Hepatocyte (in vitro differentiated cells): ENCODE data around the gene PRR12. TPM values are rescaled to one million over a fixed set of nuclear protein-coding genes. Genes with fewer than 3 reads are reported as not detected.

Experiments used
- DNase-seq: peaks from one replicate; pipeline ENCODE4 v3.0.0-alpha.2; 2016; ENCODE audit warnings: low spot score
- H2AFZ ChIP-seq: fragments of 200-600 bp; sonication (generic); 2 replicates; pipeline ENCODE4 v1.6.0; 2016; ENCODE audit warnings: antibody characterized with exemption, mild to moderate bottlenecking
- H3K27ac ChIP-seq: fragments of 200-600 bp; sonication (generic); 2 replicates; pipeline ENCODE4 v1.5.1; 2016; ENCODE audit warnings: mild to moderate bottlenecking
- H3K27me3 ChIP-seq: fragments of 200-600 bp; sonication (generic); 2 replicates; pipeline ENCODE4 v1.6.1; 2016
- H3K36me3 ChIP-seq: fragments of 200-600 bp; sonication (generic); replicated peaks from 2 replicates; pipeline ENCODE4 v1.5.1; 2016; ENCODE audit warnings: low read depth; ENCODE audit not compliant: insufficient read depth
- H3K4me1 ChIP-seq: fragments of 200-600 bp; sonication (generic); 2 replicates; pipeline ENCODE4 v1.5.1; 2016; ENCODE audit warnings: mild to moderate bottlenecking, moderate library complexity; ENCODE audit not compliant: insufficient read depth
- H3K4me2 ChIP-seq: fragments of 200-600 bp; sonication (generic); 2 replicates; pipeline ENCODE4 v1.6.0; 2016
- H3K4me3 ChIP-seq: fragments of 200-600 bp; sonication (generic); 2 replicates; pipeline ENCODE4 v1.5.1; 2016; ENCODE audit warnings: mild to moderate bottlenecking
- H3K79me2 ChIP-seq: fragments of 200-600 bp; sonication (generic); 2 replicates; pipeline ENCODE4 v1.6.0; 2017; ENCODE audit warnings: mild to moderate bottlenecking
- H3K9me2 ChIP-seq: fragments of 200-600 bp; sonication (generic); replicated peaks from 2 replicates; pipeline ENCODE4 v1.6.0; 2017; ENCODE audit warnings: mild to moderate bottlenecking; ENCODE audit not compliant: insufficient read depth
- H3K9me3 ChIP-seq: fragments of 200-600 bp; sonication (generic); 2 replicates; pipeline ENCODE4 v1.5.1; 2016; ENCODE audit warnings: low read depth, mild to moderate bottlenecking
- H4K20me1 ChIP-seq: fragments of 200-600 bp; sonication (generic); 2 replicates; pipeline ENCODE4 v1.6.0; 2016; ENCODE audit warnings: mild to moderate bottlenecking; ENCODE audit not compliant: insufficient read depth, poor library complexity, severe bottlenecking
- EZH2 ChIP-seq: fragments of 200-600 bp; sonication (generic); IDR thresholded peaks from 2 replicates; pipeline ENCODE4 v1.6.1; 2016; ENCODE audit warnings: antibody characterized with exemption, mild to moderate bottlenecking, borderline replicate concordance
- EZH2phosphoT487 ChIP-seq: fragments of 200-600 bp; sonication (generic); IDR thresholded peaks from one replicate; pipeline ENCODE4 v1.6.1; 2018; ENCODE audit warnings: antibody characterized with exemption, mild to moderate bottlenecking, low read depth, moderate library complexity; ENCODE audit not compliant: unreplicated experiment, severe bottlenecking
- WGBS: methylation state at CpG from one replicate; pipeline ENCODE4 v1.1.6; 2016; ENCODE audit warnings: low lambda C conversion rate; ENCODE audit errors: missing lambda C conversion rate; 5-methylcytosine and 5-hydroxymethylcytosine counted together
- polyA plus RNA-seq: library from polyadenylated mRNA; unstranded; fragments of >200 nt; fragmentation: Nextera tagmentation; extraction: Ambion mirVana; gene quantifications from 2 replicates; pipeline ENCODE4 v1.2.1, GENCODE V29; 2016
- total RNA-seq: library from RNA; depleted of rRNA; stranded (reverse); fragments of >200 nt; gene quantifications from 2 replicates; pipeline ENCODE4 v1.2.3, GENCODE V29; 2014
- TF ChIP-seq, protein P1 (sequence below): fragments of 200-600 bp; sonication (generic); IDR thresholded peaks from 2 replicates; pipeline ENCODE4 v1.5.1; 2016; ENCODE audit warnings: antibody characterized with exemption, mild to moderate bottlenecking; ENCODE audit not compliant: poor library complexity

PRR12 gene
- total and polyA plus RNA-seq, 2 experiments from 2014 or later, result 2.7 to 3.7 TPM

DNA sequence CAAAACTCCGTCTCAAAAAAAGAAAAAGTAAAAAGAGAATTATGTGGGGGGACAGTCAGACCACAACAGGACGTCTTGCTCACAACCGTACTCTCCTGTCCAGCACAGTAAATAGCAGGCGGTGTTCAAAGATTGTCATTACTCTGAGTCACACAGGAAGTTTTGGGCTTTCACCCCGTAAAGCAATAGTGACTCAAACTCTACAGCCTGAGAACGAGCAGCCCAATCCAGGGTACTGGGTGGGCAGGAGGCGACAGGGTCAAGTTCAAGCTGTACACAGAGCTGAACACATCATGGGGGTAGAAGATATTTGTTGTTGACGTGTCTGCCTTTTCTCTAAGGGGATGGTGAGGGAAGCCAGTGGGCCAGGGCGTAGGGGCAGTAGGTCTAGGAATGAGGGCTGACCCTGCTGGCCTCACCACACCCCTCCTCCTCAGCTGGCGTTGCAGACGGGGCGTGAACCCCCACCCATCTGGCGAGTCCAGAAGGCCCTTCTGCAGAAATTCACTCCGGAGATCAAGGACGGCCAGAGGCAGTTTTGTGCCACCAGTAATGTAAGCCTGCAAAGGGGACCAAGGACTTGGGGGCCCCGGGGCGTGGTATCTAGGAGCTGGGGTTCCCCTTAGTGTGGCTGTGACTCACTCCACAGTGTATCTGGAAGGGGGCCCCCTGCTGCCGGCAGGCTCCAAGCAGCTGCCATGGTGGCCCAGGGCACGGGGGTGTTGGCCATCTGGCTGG is 23.3 kb downstream of the PRR12 start:
- Histone ChIP-seq H3K79me2 (peaks cover 55% of the 10 kb centered on the region), H2AFZ (no peak overlapping the region), H3K9me2 (no peaks in the 10 kb centered on the region), H4K20me1 (peaks cover 25% of the 10 kb centered on the region), H3K27ac (peak overlapping the region; percentile 79), H3K4me1 (no peaks in the 10 kb centered on the region), H3K36me3 (no peaks in the 10 kb centered on the region), H3K4me3 (no peak overlapping the region), H3K4me2 (peak overlapping the region; percentile 17), H3K9me3 (no peaks in the 10 kb centered on the region), H3K27me3 (no peaks in the 10 kb centered on the region)
- no peak for DNase-seq
- WGBS, result 85% methylated on average over 19 of the region's 19 CpGs
- no peak for TF ChIP-seq EZH2phosphoT487
- no peak for TF ChIP-seq EZH2
- TF ChIP-seq, protein P1, sequence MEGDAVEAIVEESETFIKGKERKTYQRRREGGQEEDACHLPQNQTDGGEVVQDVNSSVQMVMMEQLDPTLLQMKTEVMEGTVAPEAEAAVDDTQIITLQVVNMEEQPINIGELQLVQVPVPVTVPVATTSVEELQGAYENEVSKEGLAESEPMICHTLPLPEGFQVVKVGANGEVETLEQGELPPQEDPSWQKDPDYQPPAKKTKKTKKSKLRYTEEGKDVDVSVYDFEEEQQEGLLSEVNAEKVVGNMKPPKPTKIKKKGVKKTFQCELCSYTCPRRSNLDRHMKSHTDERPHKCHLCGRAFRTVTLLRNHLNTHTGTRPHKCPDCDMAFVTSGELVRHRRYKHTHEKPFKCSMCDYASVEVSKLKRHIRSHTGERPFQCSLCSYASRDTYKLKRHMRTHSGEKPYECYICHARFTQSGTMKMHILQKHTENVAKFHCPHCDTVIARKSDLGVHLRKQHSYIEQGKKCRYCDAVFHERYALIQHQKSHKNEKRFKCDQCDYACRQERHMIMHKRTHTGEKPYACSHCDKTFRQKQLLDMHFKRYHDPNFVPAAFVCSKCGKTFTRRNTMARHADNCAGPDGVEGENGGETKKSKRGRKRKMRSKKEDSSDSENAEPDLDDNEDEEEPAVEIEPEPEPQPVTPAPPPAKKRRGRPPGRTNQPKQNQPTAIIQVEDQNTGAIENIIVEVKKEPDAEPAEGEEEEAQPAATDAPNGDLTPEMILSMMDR, result no peak

DNA sequence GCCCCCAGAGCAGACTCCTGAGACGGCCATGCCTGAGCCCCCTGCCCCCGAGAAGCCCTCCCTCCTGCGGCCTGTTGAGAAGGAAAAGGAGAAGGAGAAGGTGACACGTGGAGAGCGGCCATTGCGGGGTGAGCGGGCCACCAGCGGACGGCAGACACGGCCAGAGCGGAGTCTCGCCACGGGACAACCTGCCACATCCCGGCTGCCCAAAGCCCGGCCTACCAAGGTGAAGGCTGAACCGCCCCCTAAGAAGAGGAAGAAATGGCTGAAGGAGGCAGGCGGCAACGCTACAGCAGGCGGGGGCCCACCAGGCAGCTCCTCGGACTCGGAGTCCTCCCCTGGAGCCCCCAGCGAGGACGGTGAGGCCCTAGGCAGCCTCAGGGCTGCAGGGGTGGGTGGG is 24.9 kb downstream of the PRR12 start:
- H3K79me2 ChIP-seq, result peaks cover 39% of the 10 kb centered on the region
- no peaks in the 10 kb centered on the region for H3K36me3 ChIP-seq
- no peak overlapping the region for H3K4me2 ChIP-seq
- no peak overlapping the region for H2AFZ ChIP-seq
- WGBS, result 98% methylated on average over 23 of the region's 23 CpGs
- no peak for DNase-seq
- no peaks in the 10 kb centered on the region for H3K9me2 ChIP-seq
- H4K20me1 ChIP-seq, result peaks cover 20% of the 10 kb centered on the region
- no peak overlapping the region for H3K27ac ChIP-seq
- no peaks in the 10 kb centered on the region for H3K27me3 ChIP-seq
- no peak overlapping the region for H3K4me3 ChIP-seq
- H3K9me3 ChIP-seq, result no peaks in the 10 kb centered on the region
- TF ChIP-seq, protein P1, result no peak
- TF ChIP-seq EZH2phosphoT487 (no peak), EZH2 (no peak)
- H3K4me1 ChIP-seq, result no peaks in the 10 kb centered on the region

DNA sequence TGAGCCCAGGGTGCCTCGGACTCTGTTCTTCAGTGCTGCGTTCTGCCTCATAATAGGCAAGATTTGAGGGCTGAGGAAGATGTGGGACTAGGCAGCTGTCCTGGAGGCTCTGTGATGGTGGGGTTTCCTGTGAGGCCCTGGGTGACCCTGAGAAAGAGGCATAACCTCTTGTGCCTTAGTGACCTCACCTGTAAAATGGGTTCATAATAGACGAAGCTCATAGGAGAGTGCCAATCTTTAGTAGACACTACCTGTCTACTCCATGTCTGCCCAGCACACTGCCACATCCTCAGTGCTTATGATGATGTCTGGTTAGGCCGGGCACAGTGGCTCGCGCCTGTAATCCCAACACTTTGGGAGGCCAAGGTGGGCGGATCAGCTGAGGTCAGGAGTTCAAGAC is 25.6 kb downstream of the PRR12 start:
- DNase-seq, result no peak
- Histone ChIP-seq H3K27ac (no peak overlapping the region), H3K4me1 (no peaks in the 10 kb centered on the region), H4K20me1 (peaks cover 20% of the 10 kb centered on the region), H3K79me2 (peaks cover 33% of the 10 kb centered on the region), H3K4me3 (no peak overlapping the region), H3K9me2 (no peaks in the 10 kb centered on the region), H2AFZ (no peak overlapping the region), H3K27me3 (no peaks in the 10 kb centered on the region), H3K4me2 (no peak overlapping the region), H3K9me3 (no peaks in the 10 kb centered on the region), H3K36me3 (no peaks in the 10 kb centered on the region)
- 98% methylated on average over 7 of the region's 7 CpGs for WGBS
- TF ChIP-seq, protein P1, result no peak
- TF ChIP-seq EZH2 (no peak), EZH2phosphoT487 (no peak)
